PC-9 (cell line): ENCODE results near the gene RAPSN. TPM values are rescaled to one million over a fixed set of nuclear protein-coding genes. Genes with fewer than 3 reads are reported as not detected.
A peak's percentile ranks its signal among the peaks of the same experiment; 100 is the strongest.

ENCODE experiments used
- BruUV-seq: library from RNA; stranded (reverse); fragments of 400-500 nt; replicated peaks from 2 replicates; lab custom pipeline; 2021; lab: Mats Ljungman, UMichigan
- CTCF ChIA-PET: fragments of 300-600 bp; sonication (Branson Sonifier 250); formaldehyde crosslinking; loops from one replicate; lab custom pipeline; 2022; ENCODE audit warnings: antibody characterized with exemption; lab: Charles Lee
- POLR2A ChIA-PET: fragments of 300-600 bp; sonication (Branson Sonifier 250); formaldehyde crosslinking; loops from one replicate; lab custom pipeline; 2022; ENCODE audit warnings: antibody characterized with exemption; ENCODE audit not compliant: unreplicated experiment; lab: Charles Lee
- DNase-seq, 2 experiments: peaks; one replicate each; pipeline versions ENCODE4 v3.0.0 to v3.0.0-alpha.2; 2015 to 2022; ENCODE audit warnings: mixed read lengths in 1 of 2
- H2AFZ ChIP-seq: fragments of 200-600 bp; sonication (generic); 2 replicates; pipeline ENCODE4 v1.8.1; 2017; ENCODE audit warnings: antibody characterized with exemption
- H3F3A ChIP-seq: fragments of 200-600 bp; sonication (generic); 2 replicates; pipeline ENCODE4 v1.8.1; 2017; ENCODE audit warnings: antibody characterized with exemption, mild to moderate bottlenecking, low read depth; ENCODE audit not compliant: insufficient read depth
- H3K27ac ChIP-seq: fragments of 200-600 bp; sonication (generic); 2 replicates; pipeline ENCODE4 v1.6.1; 2016; ENCODE audit warnings: mixed run types
- H3K27me3 ChIP-seq: fragments of 200-600 bp; sonication (generic); 2 replicates; pipeline ENCODE4 v1.6.1; 2016; ENCODE audit warnings: low read depth, mixed run types; ENCODE audit not compliant: insufficient read depth
- H3K36me3 ChIP-seq: fragments of 200-600 bp; sonication (generic); 2 replicates; pipeline ENCODE4 v1.6.1; 2016; ENCODE audit warnings: low read depth, mixed run types
- H3K4me1 ChIP-seq: fragments of 200-600 bp; sonication (generic); replicated peaks from 2 replicates; pipeline ENCODE4 v1.6.1; 2016; ENCODE audit warnings: mixed run types; ENCODE audit not compliant: insufficient read depth
- H3K4me2 ChIP-seq: fragments of 200-600 bp; sonication (generic); 2 replicates; pipeline ENCODE4 v1.6.1; 2017; ENCODE audit warnings: mixed run types
- H3K4me3 ChIP-seq: fragments of 200-600 bp; sonication (generic); 2 replicates; pipeline ENCODE4 v1.6.1; 2016; ENCODE audit warnings: mixed run types
- H3K79me2 ChIP-seq: fragments of 200-600 bp; sonication (generic); 2 replicates; pipeline ENCODE4 v1.6.1; 2017; ENCODE audit warnings: low read depth, mixed run types
- H3K9me2 ChIP-seq: fragments of 200-600 bp; sonication (generic); 2 replicates; pipeline ENCODE4 v1.8.1; 2017; ENCODE audit warnings: mild to moderate bottlenecking; ENCODE audit not compliant: insufficient read depth
- H3K9me3 ChIP-seq: fragments of 200-600 bp; sonication (generic); 2 replicates; pipeline ENCODE4 v1.8.1; 2016; ENCODE audit warnings: low read depth; ENCODE audit not compliant: insufficient read depth
- H4K20me1 ChIP-seq: fragments of 200-600 bp; sonication (generic); 2 replicates; pipeline ENCODE4 v1.8.1; 2017; ENCODE audit not compliant: insufficient read depth
- CTCF ChIP-seq: fragments of 200-600 bp; sonication (generic); conservative IDR thresholded peaks from 2 replicates; pipeline ENCODE4 v1.6.1; 2017; ENCODE audit warnings: mixed run types, antibody characterized with exemption, mild to moderate bottlenecking, moderate library complexity
- EZH2 ChIP-seq: fragments of 200-600 bp; sonication (generic); IDR thresholded peaks from 2 replicates; pipeline ENCODE4 v1.8.0; 2017; ENCODE audit warnings: antibody characterized with exemption, low read depth
- intact Hi-C: fragments of 100-400 bp; cut with micrococcal nuclease; formaldehyde crosslinking; loops from one replicate; pipeline ENCODE4 v1.10.0; 2022; ENCODE audit not compliant: unreplicated experiment
- total RNA-seq: library from RNA; stranded (reverse); gene quantifications from 2 replicates; pipeline ENCODE4 v1.2.3, GENCODE V29; 2021

Gene RAPSN
- total RNA-seq, 1 experiment from 2014 or later = 7.3 TPM

- TF ChIP-seq EZH2 = no peak
- TF ChIP-seq CTCF = no peak
- intact Hi-C loops = no loop called here
- ChIA-PET POLR2A (no interaction called here), CTCF (no interaction called here)
- Histone ChIP-seq H3K79me2 (no peaks in the 10 kb centered on the region), H3K4me2 (no peak overlapping the region), H3K4me1 (no peaks in the 10 kb centered on the region), H3F3A (no peaks in the 10 kb centered on the region), H3K4me3 (no peak overlapping the region), H2AFZ (no peak overlapping the region), H3K9me2 (no peaks in the 10 kb centered on the region), H3K9me3 (no peaks in the 10 kb centered on the region), H3K36me3 (no peaks in the 10 kb centered on the region), H3K27me3 (no peaks in the 10 kb centered on the region), H4K20me1 (no peaks in the 10 kb centered on the region), H3K27ac (no peak overlapping the region)
- DNase-seq = peak in 1 of 2 experiments; percentile 6
- BruUV-seq = no TSS peak
Measured at GRCh38 chr11:47390422-47390760, 58.5 kb downstream of the RAPSN start.

GRCh38 chr11:47389577-47390421, 59.1 kb downstream of the RAPSN start:
- DNase-seq = peak in 1 of 2 experiments; percentile 16
- POLR2A ChIA-PET = no interaction called here
- no peak overlapping the region for H3K27ac ChIP-seq
- TF ChIP-seq CTCF = no peak
- no peak for TF ChIP-seq EZH2
- H3K9me3 ChIP-seq = no peaks in the 10 kb centered on the region
- H3F3A ChIP-seq = no peaks in the 10 kb centered on the region
- intact Hi-C loops = no loop called here
- H3K4me3 ChIP-seq = no peak overlapping the region
- CTCF ChIA-PET = no interaction called here
- no peaks in the 10 kb centered on the region for H3K36me3 ChIP-seq
- BruUV-seq = no TSS peak
- no peaks in the 10 kb centered on the region for H4K20me1 ChIP-seq
- H3K4me2 ChIP-seq = no peak overlapping the region
- H3K27me3 ChIP-seq = no peaks in the 10 kb centered on the region
- H3K9me2 ChIP-seq = no peaks in the 10 kb centered on the region
- H2AFZ ChIP-seq = no peak overlapping the region
- no peaks in the 10 kb centered on the region for H3K79me2 ChIP-seq
- no peaks in the 10 kb centered on the region for H3K4me1 ChIP-seq

DNA sequence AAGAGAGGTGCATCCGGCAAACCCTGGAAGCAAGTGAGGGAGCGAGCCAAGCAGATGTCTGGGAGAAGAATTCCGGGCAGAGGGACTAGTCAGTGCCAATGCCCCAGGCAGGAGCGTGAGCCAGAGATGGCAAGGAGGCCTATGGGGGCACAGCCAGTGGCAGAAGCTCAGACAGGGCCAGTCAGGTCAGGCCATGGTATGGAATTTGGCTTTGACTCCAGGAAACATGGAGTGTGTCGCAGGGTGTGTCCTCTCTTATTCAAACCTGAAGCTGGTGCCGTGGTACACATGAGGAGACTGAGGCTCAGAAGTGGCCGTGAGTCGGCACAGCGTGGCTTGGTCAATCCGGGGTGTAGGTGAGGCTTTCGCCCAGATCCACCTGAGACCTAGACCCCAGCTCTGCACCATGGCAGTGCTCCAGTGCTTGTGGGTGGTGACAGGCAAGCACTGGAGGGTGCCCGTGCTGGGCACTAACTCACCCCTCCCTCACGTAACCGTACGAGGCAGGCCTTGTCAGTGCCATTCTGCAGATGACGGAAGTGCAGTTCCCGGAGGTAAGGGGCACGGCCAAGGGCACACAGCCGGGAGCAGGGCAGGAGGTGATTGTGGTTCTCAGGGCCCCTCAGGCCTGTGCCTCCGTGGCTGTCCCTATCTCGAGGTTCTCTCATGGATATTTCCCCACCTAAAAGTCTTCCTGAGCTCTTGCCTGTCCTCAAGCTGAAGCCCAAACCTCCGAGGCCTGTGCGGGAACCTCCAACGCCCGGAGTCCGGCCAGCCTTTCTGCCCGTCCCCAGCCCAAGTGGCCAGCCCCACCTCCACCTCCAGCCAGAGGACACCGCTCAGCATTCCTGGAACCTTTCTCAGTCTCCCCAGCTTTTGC, 60.0 kb downstream of the RAPSN start:
- Histone ChIP-seq H3K4me2 (no peak overlapping the region), H2AFZ (no peak overlapping the region), H3K27ac (no peak overlapping the region), H3K9me3 (no peaks in the 10 kb centered on the region), H3K4me3 (no peak overlapping the region), H3K9me2 (no peaks in the 10 kb centered on the region), H3K36me3 (no peaks in the 10 kb centered on the region), H3K27me3 (no peaks in the 10 kb centered on the region), H4K20me1 (no peaks in the 10 kb centered on the region), H3K79me2 (no peaks in the 10 kb centered on the region), H3K4me1 (no peaks in the 10 kb centered on the region), H3F3A (no peaks in the 10 kb centered on the region)
- TF ChIP-seq EZH2 = no peak
- no peak for TF ChIP-seq CTCF
- intact Hi-C loops = no loop called here
- no TSS peak for BruUV-seq
- peak; percentile 31 to 42 for DNase-seq
- ChIA-PET POLR2A (no interaction called here), CTCF (no interaction called here)
